HepG2 (cell line): Measurements from ENCODE around the gene DSCAML1. TPM values are rescaled to one million over a fixed set of nuclear protein-coding genes. Genes with fewer than 3 reads are reported as not detected.

ENCODE experiments used
- BCL6 ChIP-seq: IDR thresholded peaks from 2 replicates; pipeline ENCODE4 v1.6.1; 2016; ENCODE audit warnings: missing genetic modification reagents, missing compliant biosample characterization
- ELK4 ChIP-seq: sonication (generic); formaldehyde crosslinking; IDR thresholded peaks from 2 replicates; pipeline ENCODE4 v1.9.0; 2021; ENCODE audit warnings: missing genetic modification reagents, borderline replicate concordance
- HOXA7 ChIP-seq: sonication (generic); formaldehyde crosslinking; IDR thresholded peaks from 2 replicates; pipeline ENCODE4 v1.8.1; 2022; ENCODE audit warnings: mild to moderate bottlenecking, missing genetic modification reagents, moderate library complexity
- MEF2D ChIP-seq: sonication (generic); formaldehyde crosslinking; IDR thresholded peaks from 2 replicates; pipeline ENCODE4 v1.5.1; 2020; ENCODE audit warnings: mild to moderate bottlenecking, missing genetic modification reagents
- NFKB2 ChIP-seq: sonication (generic); formaldehyde crosslinking; IDR thresholded peaks from 2 replicates; pipeline ENCODE4 v1.4.0; 2020; ENCODE audit warnings: missing genetic modification reagents, borderline replicate concordance
- POLR2A ChIP-seq, 2 experiments: IDR thresholded peaks; 2 replicates each; pipeline ENCODE4 v1.6.1; 2011; ENCODE audit warnings: low read depth in 2 of 2, low read length in 2 of 2, mild to moderate bottlenecking in 1 of 2, moderate library complexity in 1 of 2; ENCODE audit not compliant: insufficient read depth in 1 of 2
- SIX4 ChIP-seq: sonication (generic); formaldehyde crosslinking; IDR thresholded peaks from 2 replicates; pipeline ENCODE4 v1.4.0; 2020; ENCODE audit warnings: missing genetic modification reagents
- SOX13 ChIP-seq, 3 experiments: fragments of 450-650 bp in 1 of 3; sonication (generic) in 1 of 3; formaldehyde crosslinking in 1 of 3; IDR thresholded peaks in 2 of 3; conservative IDR thresholded peaks in 1 of 3; 2 replicates each; pipeline versions ENCODE4 v1.5.0 to v1.6.1; 2016 to 2020; ENCODE audit warnings: antibody characterized with exemption in 1 of 3, mild to moderate bottlenecking in 1 of 3, missing compliant biosample characterization in 1 of 3, missing genetic modification reagents in 1 of 3, moderate library complexity in 1 of 3
- YEATS4 ChIP-seq: sonication (generic); formaldehyde crosslinking; IDR thresholded peaks from 2 replicates; pipeline ENCODE4 v1.4.0; 2020; ENCODE audit warnings: missing genetic modification reagents, borderline replicate concordance
- ZMYM2 ChIP-seq: sonication (generic); formaldehyde crosslinking; IDR thresholded peaks from 2 replicates; pipeline ENCODE4 v1.8.0; 2022; ENCODE audit warnings: mild to moderate bottlenecking, missing genetic modification reagents
- ZNF124 ChIP-seq: sonication (generic); formaldehyde crosslinking; IDR thresholded peaks from 2 replicates; pipeline ENCODE4 v1.4.0; 2020; ENCODE audit warnings: missing genetic modification reagents
- ZNF34 ChIP-seq: sonication (generic); formaldehyde crosslinking; IDR thresholded peaks from 2 replicates; pipeline ENCODE4 v1.4.0; 2020; ENCODE audit warnings: mild to moderate bottlenecking, missing genetic modification reagents, borderline replicate concordance
- ZNF609 ChIP-seq: sonication (generic); formaldehyde crosslinking; IDR thresholded peaks from 2 replicates; pipeline ENCODE4 v1.4.0; 2020; ENCODE audit warnings: mild to moderate bottlenecking, missing genetic modification reagents, borderline replicate concordance
- polyA plus RNA-seq, 8 experiments: library from polyadenylated mRNA; depleted of rRNA in 3 of 8; stranded (reverse) in 7 of 8; unstranded in 1 of 8; fragments of >200 nt; fragmentation: Illumina TruSeq in 4 of 8; extraction: Trizol in 4 of 8; gene quantifications; 2 replicates each; pipeline versions ENCODE4 v1.2.1 to v1.2.3, GENCODE V29; 2011 to 2016; ENCODE audit warnings: low read depth in 4 of 8, missing spikeins in 1 of 8, mixed read lengths in 1 of 8; ENCODE audit not compliant: insufficient read depth in 1 of 8
- total RNA-seq, 5 experiments: library from RNA; depleted of rRNA; stranded (reverse); fragments of >200 nt; fragmentation: Illumina TruSeq; extraction: Trizol; gene quantifications; 2 replicates each; pipeline ENCODE4 v1.2.3, GENCODE V29; 2016; ENCODE audit warnings: low read depth in 1 of 5
- TF ChIP-seq, protein P1 (sequence below): sonication (generic); formaldehyde crosslinking; IDR thresholded peaks from 2 replicates; pipeline ENCODE4 v1.4.0; 2020; ENCODE audit warnings: mild to moderate bottlenecking, missing genetic modification reagents
- TF ChIP-seq, protein P2 (sequence below): fragments of 450-650 bp; IDR thresholded peaks from 2 replicates; pipeline ENCODE4 v1.6.1; 2017; ENCODE audit warnings: mild to moderate bottlenecking

Gene DSCAML1
- total and polyA plus RNA-seq, 2 of the 13 experiments (the other 11 are each of a cell fraction or from before 2014, with no cell fraction given), result 0.29 to 0.40 TPM

- TF ChIP-seq, protein P1, sequence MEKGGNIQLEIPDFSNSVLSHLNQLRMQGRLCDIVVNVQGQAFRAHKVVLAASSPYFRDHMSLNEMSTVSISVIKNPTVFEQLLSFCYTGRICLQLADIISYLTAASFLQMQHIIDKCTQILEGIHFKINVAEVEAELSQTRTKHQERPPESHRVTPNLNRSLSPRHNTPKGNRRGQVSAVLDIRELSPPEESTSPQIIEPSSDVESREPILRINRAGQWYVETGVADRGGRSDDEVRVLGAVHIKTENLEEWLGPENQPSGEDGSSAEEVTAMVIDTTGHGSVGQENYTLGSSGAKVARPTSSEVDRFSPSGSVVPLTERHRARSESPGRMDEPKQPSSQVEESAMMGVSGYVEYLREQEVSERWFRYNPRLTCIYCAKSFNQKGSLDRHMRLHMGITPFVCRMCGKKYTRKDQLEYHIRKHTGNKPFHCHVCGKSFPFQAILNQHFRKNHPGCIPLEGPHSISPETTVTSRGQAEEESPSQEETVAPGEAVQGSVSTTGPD (CRISPR knock-in tag), result peak; percentile 22; the same call in 1 of the 2 replicates
- no peak for TF ChIP-seq NFKB2
- peak; percentile 59; the same call in 1 of the 2 replicates for TF ChIP-seq MEF2D
- TF ChIP-seq POLR2A (IDR thresholded peaks at IDR 0.05; ENCODE audit: insufficient read depth in 1 of 2, low read depth in 2 of 2, low read length in 2 of 2), result no peak
- no peak for TF ChIP-seq ZNF34 (CRISPR knock-in tag)
- TF ChIP-seq ZNF609 (CRISPR knock-in tag), result peak; percentile 96
- no peak for TF ChIP-seq YEATS4
- no peak for TF ChIP-seq HOXA7 (CRISPR knock-in tag)
- TF ChIP-seq, protein P2, sequence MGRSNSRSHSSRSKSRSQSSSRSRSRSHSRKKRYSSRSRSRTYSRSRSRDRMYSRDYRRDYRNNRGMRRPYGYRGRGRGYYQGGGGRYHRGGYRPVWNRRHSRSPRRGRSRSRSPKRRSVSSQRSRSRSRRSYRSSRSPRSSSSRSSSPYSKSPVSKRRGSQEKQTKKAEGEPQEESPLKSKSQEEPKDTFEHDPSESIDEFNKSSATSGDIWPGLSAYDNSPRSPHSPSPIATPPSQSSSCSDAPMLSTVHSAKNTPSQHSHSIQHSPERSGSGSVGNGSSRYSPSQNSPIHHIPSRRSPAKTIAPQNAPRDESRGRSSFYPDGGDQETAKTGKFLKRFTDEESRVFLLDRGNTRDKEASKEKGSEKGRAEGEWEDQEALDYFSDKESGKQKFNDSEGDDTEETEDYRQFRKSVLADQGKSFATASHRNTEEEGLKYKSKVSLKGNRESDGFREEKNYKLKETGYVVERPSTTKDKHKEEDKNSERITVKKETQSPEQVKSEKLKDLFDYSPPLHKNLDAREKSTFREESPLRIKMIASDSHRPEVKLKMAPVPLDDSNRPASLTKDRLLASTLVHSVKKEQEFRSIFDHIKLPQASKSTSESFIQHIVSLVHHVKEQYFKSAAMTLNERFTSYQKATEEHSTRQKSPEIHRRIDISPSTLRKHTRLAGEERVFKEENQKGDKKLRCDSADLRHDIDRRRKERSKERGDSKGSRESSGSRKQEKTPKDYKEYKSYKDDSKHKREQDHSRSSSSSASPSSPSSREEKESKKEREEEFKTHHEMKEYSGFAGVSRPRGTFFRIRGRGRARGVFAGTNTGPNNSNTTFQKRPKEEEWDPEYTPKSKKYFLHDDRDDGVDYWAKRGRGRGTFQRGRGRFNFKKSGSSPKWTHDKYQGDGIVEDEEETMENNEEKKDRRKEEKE, result no peak
- TF ChIP-seq ZNF124 (CRISPR knock-in tag), result 0 out of 2 replicates have a peak, but pooled peaks have one; percentile 65
- TF ChIP-seq SOX13 (IDR thresholded peaks at IDR 0.05), result no peak; the same call in 1 of the 2 replicates
- peak in 1 of 2 experiments; percentile 86; a peak in 2 of 4 replicates for TF ChIP-seq SOX13 (CRISPR knock-in tag; conservative IDR thresholded peaks at IDR 0.05 in 1 of 2, IDR thresholded peaks at IDR 0.05 in 1 of 2)
- peak; percentile 95 for TF ChIP-seq BCL6 (CRISPR knock-in tag)
- no peak for TF ChIP-seq ELK4 (CRISPR knock-in tag)
- no peak for TF ChIP-seq ZMYM2 (CRISPR knock-in tag)
- TF ChIP-seq SIX4, result peak; percentile 61; the same call in 1 of the 2 replicates
Observed at GRCh38 chr11:117748771-117749540, 48.1 kb downstream of the DSCAML1 start (continued).
